Activated CD4-positive, CD25-positive, alpha-beta regulatory T cell treated with anti-CD3 and anti-CD28 coated beads, Interleukin-2, amount 50 U/mL, for 72 hours (primary cell): Measurements from ENCODE around the gene ZFP57.

Experiments used
- DNase-seq: peaks from one replicate; pipeline ENCODE4 v3.0.0; 2021

ZFP57 gene

GRCh38 chr6:29680904-29681303, at the start of gene ZFP57:
Gene ZFP57, minus strand, starts transcription at chr6:29681152. Its CDS starts 4,149 bp downstream, at chr6:29677003.
- DNase-seq = no peak

GRCh38 chr6:29730575-29731126, 49.7 kb upstream of the ZFP57 start:
- peak; percentile 28 for DNase-seq

GRCh38 chr6:29729774-29730328, 48.9 kb upstream of the ZFP57 start:
- DNase-seq = no peak

- no peak for DNase-seq
These were observed 47.9 kb upstream of the ZFP57 start for GRCh38 chr6:29728875-29729270.

GRCh38 chr6:29728173-29728874, 47.4 kb upstream of the ZFP57 start:
- DNase-seq = peak; percentile 25

- no peak for DNase-seq
These were observed 46.7 kb upstream of the ZFP57 start for GRCh38 chr6:29727637-29728036.

- peak; percentile 8 for DNase-seq
These were observed 45.7 kb upstream of the ZFP57 start for GRCh38 chr6:29726571-29727194.

- DNase-seq = peak; percentile 17
These were observed 45.0 kb upstream of the ZFP57 start for GRCh38 chr6:29726001-29726400.

- DNase-seq = no peak
These were observed 44.3 kb upstream of the ZFP57 start for GRCh38 chr6:29724937-29725869.

GRCh38 chr6:29723666-29724588, 43.0 kb upstream of the ZFP57 start:
- DNase-seq = peak; percentile 71

GRCh38 chr6:29723262-29723665, 42.3 kb upstream of the ZFP57 start, which contains the start of gene HLA-F:
Gene HLA-F, plus strand, starts transcription at chr6:29723434. Its CDS starts 30 bp downstream, at chr6:29723464.
- peak; percentile 75 for DNase-seq

GRCh38 chr6:29720863-29721262, 39.9 kb upstream of the ZFP57 start:
- DNase-seq = no peak

- DNase-seq = no peak
These were observed 29.5 kb upstream of the ZFP57 start for GRCh38 chr6:29710281-29710941.

- no peak for DNase-seq
These were observed 28.2 kb upstream of the ZFP57 start for GRCh38 chr6:29709188-29709587.

GRCh38 chr6:29708432-29709179, 27.7 kb upstream of the ZFP57 start:
- DNase-seq = no peak

GRCh38 chr6:29705389-29706231, 24.7 kb upstream of the ZFP57 start:
- no peak for DNase-seq

GRCh38 chr6:29702519-29703103, 21.7 kb upstream of the ZFP57 start:
- peak; percentile 81 for DNase-seq

- DNase-seq = no peak
These were observed 15.5 kb upstream of the ZFP57 start for GRCh38 chr6:29696147-29697125.
